Measurements from ENCODE around the gene SNX17. TPM values are rescaled to one million over a fixed set of nuclear protein-coding genes. Genes with fewer than 3 reads are reported as not detected.

Gene SNX17
- total and polyA plus RNA-seq, 9 donors, result 72.3 to 111 (median 99.4) TPM

DNA sequence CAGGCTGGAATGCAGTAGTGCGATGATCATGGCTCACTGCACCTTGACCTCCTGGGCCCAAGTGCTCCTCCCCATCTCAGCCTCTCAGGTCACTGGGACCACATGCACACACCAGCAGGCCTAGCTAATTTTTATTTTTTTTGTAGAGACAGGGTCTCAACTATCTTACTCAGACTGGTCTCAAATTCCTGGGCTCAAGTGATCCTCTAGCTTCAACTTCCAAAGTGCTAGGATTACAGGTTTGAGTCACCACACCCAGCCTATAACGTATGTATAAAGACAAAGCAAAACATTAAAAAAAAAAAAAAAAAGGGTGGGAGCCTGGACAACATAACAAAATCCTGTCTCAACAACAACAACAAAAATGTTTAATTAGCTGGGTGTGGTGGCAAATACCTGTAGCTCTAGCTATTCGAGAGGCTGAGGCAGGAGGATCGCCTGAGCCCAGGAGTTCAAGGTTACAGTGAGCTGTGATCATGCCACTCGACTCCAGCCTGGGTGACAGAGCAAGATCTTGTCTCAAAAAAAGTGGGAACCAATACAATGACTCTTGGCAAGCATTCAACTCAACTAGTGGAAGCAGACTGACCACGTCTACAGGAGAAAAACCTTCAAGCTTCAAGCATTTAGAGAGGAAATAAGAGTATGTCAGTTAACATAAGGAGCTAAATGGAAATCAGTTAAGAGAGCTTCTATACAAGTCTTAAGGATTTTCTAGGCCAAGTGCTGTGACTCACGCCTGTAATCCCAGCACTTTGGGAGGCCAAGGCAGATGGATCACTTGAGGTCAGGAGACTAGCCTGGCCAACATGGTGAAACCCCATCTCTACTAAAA, 16.4 kb upstream of the SNX17 start:
- no peaks in the 10 kb centered on the region for H3K9me3 ChIP-seq
- no peak overlapping the region for H3K4me3 ChIP-seq
- intact Hi-C loops (cut with DNase I), result no loop called here
- TF ChIP-seq POLR2A (IDR thresholded peaks at IDR 0.05) (no peak), CTCF (IDR thresholded peaks at IDR 0.05) (no peak), EP300 (IDR thresholded peaks at IDR 0.05) (no peak)
- H3K4me1 ChIP-seq (ENCODE audit: insufficient read depth), result peaks cover 7% of the 10 kb centered on the region
- H3K27me3 ChIP-seq, result no peaks in the 10 kb centered on the region
- no peak overlapping the region for H3K27ac ChIP-seq
- 69 to 74% (median 71%) methylated on average over 7 of the region's 7 CpGs for WGBS, 3 donors
- no peaks in the 10 kb centered on the region for H3K36me3 ChIP-seq
- no peak for DNase-seq

GRCh38 chr2:27354597-27354927, 15.9 kb upstream of the SNX17 start:
- H3K4me3 ChIP-seq, result no peak overlapping the region
- intact Hi-C loops (cut with DNase I), result no loop called here
- no peaks in the 10 kb centered on the region for H3K27me3 ChIP-seq
- H3K27ac ChIP-seq, result no peak overlapping the region
- no peak for DNase-seq
- TF ChIP-seq EP300 (IDR thresholded peaks at IDR 0.05) (no peak), POLR2A (IDR thresholded peaks at IDR 0.05) (no peak), CTCF (IDR thresholded peaks at IDR 0.05) (no peak)
- no peaks in the 10 kb centered on the region for H3K36me3 ChIP-seq
- 88 to 93% (median 89%) methylated on average over 7 of the region's 7 CpGs for WGBS, 3 donors
- H3K4me1 ChIP-seq (ENCODE audit: insufficient read depth), result peaks cover 7% of the 10 kb centered on the region
- no peaks in the 10 kb centered on the region for H3K9me3 ChIP-seq

GRCh38 chr2:27356056-27356381, 14.4 kb upstream of the SNX17 start:
- Histone ChIP-seq H3K4me3 (peak overlapping the region; percentile 89), H3K27me3 (no peaks in the 10 kb centered on the region), H3K36me3 (no peaks in the 10 kb centered on the region), H3K4me1 (ENCODE audit: insufficient read depth) (peaks cover 7% of the 10 kb centered on the region), H3K27ac (peak overlapping the region; percentile 18 to 71), H3K9me3 (no peaks in the 10 kb centered on the region)
- intact Hi-C loops (cut with DNase I), result no loop called here
- TF ChIP-seq EP300 (IDR thresholded peaks at IDR 0.05) (no peak), POLR2A (IDR thresholded peaks at IDR 0.05) (no peak), CTCF (IDR thresholded peaks at IDR 0.05) (no peak)
- 0 to 1% (median 0%) methylated on average over 12 of the region's 12 CpGs for WGBS, 3 donors
- DNase-seq, result peak in 3 of 5 donors; percentile 23 to 44 (median 35)

DNA sequence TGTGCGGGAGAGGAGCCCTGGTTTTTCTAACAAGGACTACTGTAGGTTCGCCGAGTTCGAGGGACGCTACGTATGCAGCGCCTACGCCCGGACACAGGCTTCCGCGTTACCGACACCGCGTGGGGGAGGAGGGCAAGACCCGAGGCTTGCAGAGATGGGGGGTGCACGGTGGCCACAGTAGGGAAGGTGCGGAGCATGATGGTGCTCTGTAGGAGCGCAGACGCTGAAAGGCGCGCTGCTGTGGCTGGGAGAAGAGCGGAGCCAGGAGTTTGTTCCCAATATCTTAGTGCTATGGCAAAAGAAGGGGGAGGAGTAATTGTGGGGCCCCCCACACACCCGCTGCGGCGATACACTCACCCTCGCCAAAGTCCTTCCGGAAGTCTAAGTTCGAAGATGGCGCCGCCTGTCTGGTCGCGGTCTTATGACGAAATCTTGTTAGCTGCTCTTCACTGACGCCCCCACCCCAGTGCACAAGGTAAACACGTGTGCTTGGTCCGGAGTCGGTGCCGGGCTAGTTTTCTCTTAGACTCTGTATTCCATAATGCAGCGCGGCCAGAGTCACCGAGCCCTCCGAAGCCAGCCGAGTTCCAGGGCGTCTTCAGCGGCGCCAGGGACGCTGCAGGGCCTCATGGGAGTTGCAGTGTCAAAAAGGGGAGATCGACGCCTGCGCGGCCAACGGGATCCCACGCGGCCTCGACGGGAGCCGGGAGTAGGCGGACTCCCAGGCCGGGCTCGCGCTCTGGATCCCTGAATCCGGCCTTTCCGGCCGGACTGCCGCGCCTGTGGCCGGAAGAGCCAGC, 13.8 kb upstream of the SNX17 start, which contains the start of gene GTF3C2:
TSS of gene GTF3C2 (minus strand) at position 383 of the 800 bp plus-strand sequence. CDS start 13,210 bp downstream, outside the sequence.
- intact Hi-C loops (cut with DNase I), result no loop called here
- TF ChIP-seq EP300 (IDR thresholded peaks at IDR 0.05) (no peak), CTCF (IDR thresholded peaks at IDR 0.05) (peak in 1 of 3 donors; percentile 10), POLR2A (IDR thresholded peaks at IDR 0.05) (peak; percentile 38)
- peak; percentile 92 to 97 (median 93) for DNase-seq
- Histone ChIP-seq H3K27ac (peak within 1 kb of the TSS; percentile 18 to 71), H3K9me3 (no peaks in the 10 kb centered on the region), H3K27me3 (no peaks in the 10 kb centered on the region), H3K4me1 (ENCODE audit: insufficient read depth) (peaks cover 7% of the 10 kb centered on the region), H3K4me3 (peak within 1 kb of the TSS; percentile 89), H3K36me3 (no peaks in the 10 kb centered on the region)
- WGBS, 3 donors, result 0 to 1% (median 0%) methylated on average over 67 of the region's 67 CpGs
